ENCODE data around the gene SHISA3.

- TF ChIP-seq CTCF (conservative IDR thresholded peaks at IDR 0.05 in 1 of 2, IDR thresholded peaks at IDR 0.05 in 1 of 2; ENCODE audit: low read depth in 1 of 2, low read length in 2 of 2), result no peak
- no peak for TF ChIP-seq EZH2 (IDR thresholded peaks at IDR 0.05; ENCODE audit: low read length, missing control alignments)
These were observed 28.1 kb downstream of the SHISA3 start for GRCh38 chr4:42425146-42426065.
